Measurements from ENCODE around the gene BLTP2. TPM values are rescaled to one million over a fixed set of nuclear protein-coding genes. Genes with fewer than 3 reads are reported as not detected.
A peak's percentile ranks its signal among the peaks of the same experiment; 100 is the strongest.
"Not testable (repeated sequence)": the region's sequence is repeated elsewhere in the genome, so short reads cannot be mapped to it uniquely, and the experiment has no call there.

Gene BLTP2
- total RNA-seq, 1 donor from 2014 or later = 151 TPM

DNA sequence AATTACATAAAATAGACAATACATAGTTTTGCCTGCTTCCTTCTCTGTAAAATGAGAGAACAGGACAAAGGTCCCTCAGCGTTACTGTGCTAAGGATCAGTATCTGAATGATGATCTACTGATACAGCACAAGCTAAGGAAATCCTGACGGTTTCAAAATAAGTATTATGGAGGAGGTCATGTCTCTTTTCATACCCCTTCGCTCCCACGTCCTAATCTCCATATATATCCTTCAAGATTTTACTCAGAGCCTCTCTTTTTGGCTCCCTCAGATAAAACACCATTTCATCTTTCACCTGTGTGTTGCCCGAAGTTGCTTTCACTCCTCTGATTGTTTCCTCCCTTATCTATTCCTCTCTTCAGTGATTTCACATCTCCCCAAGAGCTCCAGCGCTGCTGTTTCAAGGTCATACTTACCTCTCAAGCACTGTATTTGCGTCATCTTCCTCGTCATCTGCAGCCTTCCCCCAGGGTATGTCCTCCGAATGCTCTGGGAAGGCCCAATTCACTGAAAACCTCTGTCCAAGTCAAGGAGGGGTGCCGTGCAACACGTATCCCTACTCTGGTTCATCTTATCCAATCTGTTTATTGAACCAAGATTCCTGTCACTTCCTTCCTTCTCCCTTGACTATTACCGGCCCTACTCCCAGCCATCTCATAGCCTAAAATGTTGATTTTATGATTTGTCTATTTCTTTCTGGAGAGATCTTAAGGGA, 1.2 kb upstream of the BLTP2 start:
- peak in 1 of 2 donors; percentile 19 for DNase-seq (ENCODE audit: low read depth in 2 of 2)

DNA sequence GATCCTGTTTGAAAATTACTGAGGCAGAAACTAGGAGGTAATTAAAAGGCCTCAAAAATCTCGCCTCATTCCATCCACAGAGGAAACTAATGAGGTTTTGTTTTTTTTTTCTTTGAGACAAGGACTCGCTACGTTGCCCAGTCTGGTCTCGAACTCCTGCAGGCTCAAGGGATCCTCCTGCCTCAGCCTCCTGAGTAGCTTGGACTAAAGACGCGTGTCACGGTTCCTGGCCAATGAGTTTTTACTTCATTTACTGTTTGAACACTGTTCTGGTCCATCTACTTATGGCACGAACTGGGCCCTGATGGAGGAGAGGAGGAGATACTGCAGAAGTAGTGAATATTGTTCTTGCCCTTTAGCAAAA, 600 bp upstream of the BLTP2 start:
- no peak for DNase-seq (ENCODE audit: low read depth in 2 of 2)

DNA sequence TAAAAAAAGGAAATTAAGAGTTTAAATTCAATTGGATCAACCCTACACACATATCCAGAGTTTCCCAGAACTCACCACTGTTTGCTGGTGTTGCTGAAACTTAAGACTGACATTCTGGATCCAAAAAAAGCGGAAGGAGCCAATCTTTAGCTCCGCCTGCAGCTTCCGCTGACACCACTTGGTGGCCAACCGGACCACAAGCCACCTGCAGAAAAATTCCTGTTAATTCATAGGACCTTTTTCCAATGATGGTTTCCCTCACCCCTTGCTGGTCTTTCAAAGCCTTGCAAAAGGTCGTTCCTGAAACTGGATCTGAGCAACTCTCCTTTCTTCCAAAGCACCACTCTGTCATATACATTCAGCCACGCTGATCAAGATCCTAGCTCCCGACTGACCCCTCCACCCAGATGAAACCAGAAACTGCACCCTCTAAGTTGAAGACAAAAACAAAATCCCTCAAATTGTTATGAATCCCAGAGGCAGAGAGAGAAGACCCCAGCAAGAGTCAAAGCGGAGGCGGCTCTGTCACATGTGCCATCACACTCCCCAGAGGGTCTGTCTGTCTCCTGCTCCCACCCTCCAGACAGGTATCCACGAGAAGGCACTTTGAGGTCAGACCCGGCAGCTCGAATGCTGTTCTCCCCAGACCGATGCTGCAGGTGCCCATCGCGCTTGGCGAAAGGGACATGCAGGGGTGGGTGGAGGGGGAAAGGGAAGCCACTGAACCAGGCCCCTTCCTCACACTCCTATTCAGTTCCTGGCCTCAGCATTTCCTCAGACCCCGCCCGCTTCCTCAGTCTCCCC, 773 bp downstream of the BLTP2 start:
- DNase-seq (ENCODE audit: low read depth in 2 of 2) = peak; percentile 49 to 50

DNA sequence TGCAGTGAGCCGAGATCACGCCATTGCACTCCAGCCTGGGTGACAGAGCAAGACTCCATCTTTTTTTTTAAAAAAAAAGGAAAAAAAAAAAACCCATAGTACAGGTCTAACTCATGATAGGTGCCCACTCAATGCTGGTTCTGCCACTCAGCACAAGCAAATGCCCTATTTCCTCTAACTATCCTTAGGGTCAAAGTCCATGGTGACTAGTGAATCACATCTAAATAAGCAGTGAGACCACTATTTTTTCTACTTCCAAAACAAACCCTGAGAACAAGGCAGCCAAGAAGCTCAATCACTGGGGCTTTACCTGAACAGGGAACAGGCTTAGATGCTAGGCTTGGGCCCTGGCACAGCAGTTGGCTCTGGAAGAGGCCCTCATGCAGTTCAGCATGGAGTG, 3.4 kb downstream of the BLTP2 start:
- DNase-seq (ENCODE audit: low read depth in 2 of 2) = no peak

DNA sequence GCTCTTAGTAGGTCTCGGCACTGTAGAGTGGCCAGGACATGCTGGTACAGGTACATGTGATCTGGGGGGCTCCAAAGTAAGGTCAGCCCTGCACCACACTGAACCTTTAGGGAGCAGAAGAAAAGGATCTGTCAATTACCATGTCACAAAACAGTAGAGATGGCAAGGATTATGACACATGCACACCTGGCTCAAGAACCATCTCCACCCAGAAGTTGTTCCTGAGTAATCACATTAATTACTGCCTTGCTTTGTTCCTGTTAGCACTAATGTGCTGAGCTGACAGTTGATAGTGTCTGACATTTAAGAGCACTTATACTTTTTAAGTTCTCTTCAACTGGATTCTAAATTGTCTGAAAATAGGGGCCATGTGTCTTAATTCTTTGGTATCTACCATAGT, 9.5 kb downstream of the BLTP2 start:
- DNase-seq (ENCODE audit: low read depth in 2 of 2) = no peak

DNA sequence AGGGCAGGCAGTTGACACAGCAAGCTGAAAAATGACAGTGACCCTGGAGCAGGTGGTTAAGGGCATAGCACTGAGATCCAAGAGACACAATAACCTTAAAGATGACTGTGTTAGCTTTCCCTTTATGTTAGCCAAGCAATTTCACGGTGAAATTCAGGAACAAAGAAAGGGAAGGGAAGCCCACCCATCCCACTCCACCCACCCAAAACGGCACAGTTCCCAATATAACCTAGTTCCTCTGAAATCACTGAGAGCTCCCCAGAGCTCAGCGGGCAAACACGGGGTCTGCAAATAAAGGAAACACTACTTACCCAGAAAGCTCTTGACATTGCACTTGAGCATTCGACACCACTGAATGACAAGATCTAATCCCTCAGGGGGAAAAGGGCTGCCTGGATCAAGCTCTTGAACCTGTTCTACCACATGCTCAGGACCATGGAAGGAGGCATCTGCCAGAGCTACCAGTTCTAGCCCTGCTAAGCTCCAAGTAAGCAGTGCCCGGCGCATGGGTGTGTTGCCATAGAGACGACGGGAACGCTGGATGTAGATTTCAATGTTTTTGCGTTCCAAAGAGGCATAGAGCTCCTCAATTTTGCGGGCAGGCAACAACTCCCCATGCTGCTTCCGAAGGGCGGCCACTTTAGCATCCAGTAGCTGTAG, 10.6 kb downstream of the BLTP2 start:
- no peak for DNase-seq (ENCODE audit: low read depth in 2 of 2)

DNA sequence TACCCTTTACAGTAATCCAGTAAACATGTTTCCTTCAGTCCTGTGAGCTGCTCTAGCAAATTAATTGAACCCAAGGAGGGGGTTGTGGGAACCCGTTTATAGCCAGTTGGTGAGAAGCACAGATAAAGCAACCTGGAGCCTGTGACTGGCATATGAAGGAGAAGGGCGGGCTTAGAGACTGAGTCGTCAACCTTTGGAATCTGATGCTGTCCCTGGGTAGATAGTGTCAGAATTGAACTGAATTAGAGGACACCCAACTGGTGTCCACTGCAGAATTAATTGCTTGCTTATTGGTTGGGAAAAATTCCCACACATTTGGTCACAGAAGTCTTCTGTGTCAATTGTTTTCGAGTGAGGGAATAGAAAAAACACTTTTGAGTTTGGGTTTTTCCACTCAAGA, 18.1 kb downstream of the BLTP2 start:
- no peak for DNase-seq (ENCODE audit: low read depth in 2 of 2)

DNA sequence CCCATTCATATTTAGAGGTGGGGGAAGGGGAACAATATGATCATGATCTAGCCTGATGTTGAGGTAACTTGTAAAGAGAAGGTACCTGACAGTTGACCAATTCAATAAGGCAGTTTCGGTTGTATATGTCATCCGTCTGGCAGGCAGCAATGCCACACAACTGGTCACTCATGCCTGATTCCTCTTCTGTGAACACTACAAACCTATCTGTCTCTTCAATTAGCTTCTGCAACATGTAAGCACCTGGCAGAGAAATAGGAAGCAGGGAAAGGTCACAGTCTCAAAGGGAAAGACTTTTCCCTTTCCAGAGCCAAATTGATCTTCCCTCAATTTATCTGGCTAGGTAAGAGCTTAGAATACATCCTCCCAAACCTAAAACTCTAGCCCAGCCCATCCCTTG, 20.8 kb downstream of the BLTP2 start:
- no peak for DNase-seq (ENCODE audit: low read depth in 2 of 2)

DNA sequence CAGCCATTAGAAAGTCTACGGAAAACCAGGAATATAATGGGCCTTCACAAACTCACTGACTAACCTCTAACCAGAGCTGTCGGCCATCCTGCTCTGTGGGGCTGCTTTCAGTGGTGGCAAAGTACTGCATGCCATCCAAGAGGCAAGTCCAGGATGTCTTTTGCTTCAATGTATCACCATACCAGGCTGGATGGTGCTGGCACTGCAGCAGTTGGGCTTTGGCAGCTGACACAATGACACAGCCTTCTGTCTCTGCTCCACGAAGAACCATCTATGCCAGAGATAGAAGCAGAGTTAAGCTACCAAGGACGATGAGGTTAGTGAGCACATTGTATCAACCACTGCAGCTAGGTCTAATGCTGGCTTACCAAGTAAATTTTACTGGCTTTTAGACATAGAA, 21.3 kb downstream of the BLTP2 start:
- DNase-seq (ENCODE audit: low read depth in 2 of 2) = no peak

DNA sequence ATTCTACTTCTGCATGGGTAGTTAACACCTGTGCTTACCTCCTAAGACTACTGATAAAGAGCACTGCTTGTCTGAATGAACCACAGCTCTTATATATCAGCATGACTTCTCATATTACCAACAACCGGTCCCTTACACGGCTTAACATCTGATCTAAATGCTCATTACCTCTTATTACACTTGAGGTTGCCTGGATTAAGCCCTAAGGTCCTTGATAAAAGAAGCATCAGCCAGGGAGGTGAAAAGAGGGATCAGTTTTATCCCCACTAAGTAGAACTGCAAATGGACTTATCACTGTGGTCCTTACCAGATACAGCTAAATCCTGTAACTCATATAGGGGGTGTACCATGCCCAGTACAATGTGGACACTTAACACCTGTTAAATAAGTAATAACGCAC, 22.8 kb downstream of the BLTP2 start:
- DNase-seq (ENCODE audit: low read depth in 2 of 2) = no peak

DNA sequence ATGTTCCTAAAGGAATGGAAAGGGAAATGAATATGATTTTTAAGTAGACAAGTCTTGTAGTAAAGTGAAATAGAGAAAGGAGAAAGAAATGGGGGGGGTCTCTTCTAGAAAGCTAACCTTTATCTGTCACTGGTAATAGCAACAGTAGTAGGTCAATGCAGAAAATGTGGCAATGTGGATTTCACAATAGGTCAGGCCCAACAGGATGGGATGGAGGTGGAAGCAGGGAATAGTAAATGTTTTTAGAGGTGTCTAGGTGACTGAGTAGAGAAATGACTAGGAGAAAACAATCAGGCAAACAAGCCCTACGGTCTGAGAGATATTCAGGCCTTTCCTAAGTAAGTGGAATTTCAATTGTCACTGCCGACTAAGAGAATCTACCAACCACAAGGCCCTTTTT, 24.9 kb downstream of the BLTP2 start:
- no peak for DNase-seq (ENCODE audit: low read depth in 2 of 2)

DNA sequence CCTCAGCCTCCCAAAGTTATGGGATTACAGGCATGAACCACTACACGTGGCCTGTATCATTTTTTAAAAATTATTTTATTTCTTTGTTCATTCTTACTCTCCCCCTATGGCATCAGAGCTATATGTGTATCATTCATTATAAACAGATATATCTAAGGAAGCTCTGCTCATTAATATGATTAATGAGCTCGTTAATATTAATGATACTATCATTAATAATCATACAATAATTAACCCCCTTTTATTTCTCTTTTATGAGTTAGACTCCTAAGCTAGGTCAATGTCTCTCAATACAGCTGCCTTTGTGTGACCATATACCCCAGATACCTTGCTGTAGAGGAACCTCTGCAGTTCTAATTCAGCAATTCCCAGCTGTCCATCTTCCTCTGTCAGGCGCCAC, 26.5 kb downstream of the BLTP2 start:
- no peak for DNase-seq (ENCODE audit: low read depth in 2 of 2)

DNA sequence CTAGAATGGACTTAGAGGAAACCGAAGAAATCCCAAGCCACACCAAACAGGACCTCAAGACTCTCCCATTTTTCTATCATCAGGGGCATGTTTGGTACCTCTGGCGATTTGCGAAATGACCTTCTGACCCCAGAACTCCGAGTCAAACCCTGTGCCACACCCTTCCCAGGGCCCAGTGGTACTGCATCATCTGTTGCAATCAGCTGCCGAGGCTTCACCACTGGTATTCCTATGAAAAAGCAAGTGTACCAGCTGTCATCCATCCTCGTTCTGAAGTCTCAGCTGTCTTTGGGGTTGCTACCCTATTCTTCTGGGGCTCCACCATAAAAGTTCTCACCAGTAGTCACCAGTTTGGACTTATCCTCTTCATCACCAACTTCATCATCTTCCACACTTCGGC, 28.7 kb downstream of the BLTP2 start:
- DNase-seq (ENCODE audit: low read depth in 2 of 2) = no peak

DNA sequence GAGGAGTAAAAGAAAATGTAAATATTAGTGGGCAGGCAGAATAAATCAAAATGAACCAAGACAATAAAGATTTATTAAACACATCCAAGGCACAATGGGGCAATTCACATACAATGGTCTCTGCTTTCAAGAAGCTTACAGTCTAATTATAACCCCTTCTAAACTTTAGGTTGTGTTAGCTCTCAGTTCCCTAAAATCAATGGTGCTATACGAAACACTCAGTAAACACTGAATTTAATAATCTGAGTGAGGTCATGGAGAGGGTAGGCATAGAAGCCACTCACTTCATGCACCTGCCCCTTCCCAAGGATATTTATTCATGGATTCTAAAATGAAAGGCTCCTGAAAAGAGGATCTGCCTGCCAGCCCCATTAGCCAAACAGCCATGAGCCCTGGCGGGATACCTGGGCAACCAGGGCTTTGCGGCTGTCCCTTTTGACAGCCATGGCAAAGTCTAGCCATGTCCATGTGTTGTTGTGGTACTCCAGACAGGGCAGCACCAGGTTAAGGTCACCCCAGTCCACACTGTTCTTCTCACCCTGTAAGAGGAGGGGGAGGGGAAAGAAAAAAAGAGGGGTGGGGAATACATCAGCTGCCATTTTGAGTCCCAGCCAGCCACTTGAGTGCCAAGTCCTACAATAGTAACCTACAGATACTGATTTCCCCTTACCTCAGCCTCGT, 29.6 kb downstream of the BLTP2 start:
- no peak for DNase-seq (ENCODE audit: low read depth in 2 of 2)

DNA sequence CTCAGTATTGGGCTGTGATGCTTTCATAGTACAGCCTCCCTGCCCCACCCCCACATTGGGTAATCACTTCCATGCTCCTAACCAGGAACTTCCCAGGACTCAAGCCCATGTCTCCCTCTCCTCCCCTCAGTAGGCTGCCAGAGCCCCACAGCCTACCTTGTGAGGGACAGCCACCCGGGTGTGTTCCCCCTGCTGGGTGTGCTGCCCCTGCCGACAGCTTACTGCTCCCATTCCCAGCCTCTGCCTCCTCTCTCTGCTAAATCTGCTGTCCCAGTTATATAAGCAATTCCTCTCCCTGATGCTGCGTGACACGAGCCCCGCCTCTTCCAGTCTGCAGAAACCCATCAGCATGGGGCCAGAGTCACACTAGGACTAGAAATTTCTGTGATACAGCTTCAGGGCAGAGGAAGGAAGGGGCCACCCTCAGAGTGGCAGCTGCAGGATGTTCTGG, 31.0 kb downstream of the BLTP2 start, which contains the start of gene RSKR:
Gene RSKR, minus strand, starts transcription at position 255 of the 451 bp plus-strand sequence. Its CDS starts 24 bp downstream, at position 231.
- DNase-seq (ENCODE audit: low read depth in 2 of 2) = no peak

DNA sequence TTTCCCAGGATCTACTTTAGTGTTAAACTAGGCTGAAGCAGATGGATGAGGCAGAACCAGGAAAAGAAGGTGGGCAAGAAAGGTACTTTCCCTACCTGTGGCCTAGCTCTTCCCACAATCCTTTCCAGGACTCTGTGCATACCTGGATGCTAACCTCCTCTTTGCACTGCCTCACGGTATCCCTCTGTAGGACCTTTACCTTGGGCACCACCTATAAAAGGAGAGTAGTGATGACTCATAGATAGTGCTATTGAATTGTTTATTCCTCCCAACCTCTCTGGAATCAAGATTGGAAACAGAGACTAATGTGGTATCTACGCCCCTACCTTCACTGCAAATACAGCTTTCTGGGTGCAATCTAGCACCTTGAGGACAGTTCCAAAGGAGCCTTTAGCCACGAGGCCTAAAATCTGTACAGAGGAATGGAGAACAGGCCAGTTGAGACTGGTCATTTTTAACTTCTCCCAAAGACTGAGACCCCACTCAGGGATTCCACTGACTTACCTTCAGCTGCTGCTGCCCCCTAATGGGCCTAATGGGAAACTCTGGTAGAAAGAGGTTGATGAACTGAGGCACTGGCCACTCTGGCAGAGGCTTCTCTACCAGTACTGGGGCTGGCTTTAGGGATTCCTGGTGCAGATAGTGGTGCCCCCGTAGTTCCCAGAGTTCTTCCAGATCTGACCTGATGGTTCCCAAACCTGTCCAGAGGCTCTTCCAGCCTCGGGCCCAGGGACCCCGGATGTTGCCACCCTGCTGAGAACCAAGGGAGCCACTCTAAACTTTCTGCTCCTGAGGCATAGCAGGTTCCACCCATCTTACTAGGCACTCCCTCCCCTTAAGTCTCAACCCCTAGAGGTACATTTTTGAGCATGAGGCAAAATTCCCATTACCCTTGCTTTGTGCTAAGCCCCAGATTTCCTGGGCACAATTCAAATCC, 31.8 kb downstream of the BLTP2 start:
- peak; percentile 50 to 68 for DNase-seq (ENCODE audit: low read depth in 2 of 2)

DNA sequence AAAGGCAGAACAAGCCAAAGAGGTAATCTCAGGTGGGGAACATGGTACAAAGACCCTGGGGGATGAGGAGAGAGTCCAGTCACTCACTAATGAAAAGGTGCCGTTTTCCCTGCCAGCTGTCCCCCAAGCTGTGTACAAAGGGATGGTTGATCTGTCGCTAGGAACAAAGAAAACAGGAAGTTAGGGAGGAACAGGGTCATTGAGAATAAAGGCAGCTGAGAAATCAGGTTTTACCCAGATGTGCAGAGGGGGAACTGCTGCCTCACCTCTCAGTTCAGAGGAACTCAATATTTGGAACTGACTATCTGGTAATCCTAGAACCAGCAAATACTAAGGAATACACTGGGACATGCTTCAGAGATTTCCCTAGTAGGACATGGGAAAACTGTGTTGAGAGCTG, 32.4 kb downstream of the BLTP2 start:
- peak in 1 of 2 donors; percentile 46 for DNase-seq (ENCODE audit: low read depth in 2 of 2)

DNA sequence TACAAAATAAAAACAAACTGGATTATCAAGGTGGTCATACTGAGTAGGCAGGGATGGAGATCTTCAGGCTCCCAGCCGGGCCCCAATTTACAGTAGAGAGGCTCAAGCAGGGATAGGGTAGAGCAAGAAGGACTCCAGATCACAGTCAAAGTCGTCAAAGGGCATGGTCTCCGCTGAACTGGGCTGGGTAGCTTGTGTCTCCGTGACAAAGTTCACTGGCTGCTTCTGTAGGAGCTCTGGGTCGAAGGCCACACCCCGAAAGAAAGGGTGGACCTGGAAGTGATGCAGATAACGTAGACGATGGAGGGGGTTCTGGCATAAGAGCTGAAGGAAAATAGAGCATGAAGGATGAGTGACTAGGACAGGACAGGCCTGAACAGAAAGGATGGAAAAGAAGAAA, 34.6 kb downstream of the BLTP2 start:
- no peak for DNase-seq (ENCODE audit: low read depth in 2 of 2)

DNA sequence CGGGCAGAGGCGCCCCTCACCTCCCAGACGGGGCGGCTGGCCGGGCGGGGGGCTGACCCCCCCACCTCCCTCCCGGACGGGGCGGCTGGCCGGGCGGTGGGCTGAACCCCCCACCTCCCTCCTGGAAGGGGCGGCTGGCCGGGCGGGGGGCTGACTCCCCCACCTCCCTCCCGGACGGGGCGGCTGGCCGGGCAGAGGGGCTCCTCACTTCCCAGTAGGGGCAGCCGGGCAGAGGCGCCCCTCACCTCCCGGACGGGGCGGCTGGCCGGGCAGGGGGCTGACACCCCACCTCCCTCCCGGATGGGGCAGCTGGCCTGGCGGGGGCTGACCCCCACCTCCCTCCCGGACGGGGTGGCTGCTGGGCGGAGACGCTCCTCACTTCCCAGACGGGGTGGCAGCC, 40.9 kb downstream of the BLTP2 start:
- DNase-seq (ENCODE audit: low read depth in 2 of 2) = not testable (repeated sequence)

DNA sequence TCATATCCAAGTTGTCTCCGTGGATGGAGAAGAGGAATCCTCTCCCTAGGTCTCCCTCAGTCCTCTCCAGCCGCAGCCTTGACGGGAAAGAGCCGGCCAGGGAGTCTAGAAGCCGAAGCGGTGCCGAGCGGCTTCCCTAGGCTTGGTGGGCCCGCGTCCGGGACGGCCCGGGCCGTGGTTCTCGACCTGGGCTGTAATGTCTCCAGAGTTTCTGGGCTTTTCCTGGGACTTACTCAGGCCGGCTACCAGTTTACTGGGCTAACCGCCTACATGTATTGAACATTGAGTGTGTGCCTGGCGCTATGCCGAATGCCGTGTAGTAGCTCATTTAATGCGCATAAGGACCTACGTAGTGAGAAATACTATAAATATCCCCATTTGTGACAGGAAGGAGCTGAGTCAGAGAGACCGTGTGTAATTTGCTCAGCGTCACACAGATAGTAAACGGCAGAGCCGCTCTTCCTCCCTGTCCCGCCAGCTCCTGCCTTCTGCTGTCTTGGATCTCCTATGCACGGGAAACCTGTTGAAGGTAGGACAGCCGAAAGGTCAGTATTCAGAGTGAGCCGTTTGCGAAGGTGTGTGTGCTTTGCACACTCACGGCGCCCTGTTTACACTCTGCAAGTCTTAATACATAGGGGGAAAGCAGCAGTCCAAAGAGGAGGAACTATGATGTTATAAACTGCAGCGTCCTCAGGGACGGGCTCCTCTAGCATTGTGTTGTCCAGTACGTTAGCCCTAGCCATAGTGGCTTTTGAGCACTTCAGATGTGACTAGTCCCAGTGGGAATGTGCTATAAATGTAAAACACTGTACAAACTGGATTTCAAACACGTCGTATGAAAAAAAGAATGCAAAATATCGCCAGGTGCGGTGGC, 45.4 kb downstream of the BLTP2 start:
- peak; percentile 90 to 91 for DNase-seq (ENCODE audit: low read depth in 2 of 2)

All from lung microvascular endothelial cell (primary cell).